Stimulated activated effector memory CD8-positive, alpha-beta T cell treated with anti-CD3 and anti-CD28 coated beads, Interleukin-12 subunit alpha, Interleukin-12 subunit beta, amount 100 ng/mL, for 72 hours (primary cell): ENCODE data around the gene COPZ2.
"Not testable (repeated sequence)": the region's sequence is repeated elsewhere in the genome, so short reads cannot be mapped to it uniquely, and the experiment has no call there.

ENCODE experiments used
- ATAC-seq: fragments of 150-1000 bp; cut with Tn5 transposase; 2 replicates; pipeline ENCODE4 v1.10.0; 2021
- DNase-seq, 2 donors: peaks; one replicate each; pipeline ENCODE4 v3.0.0; 2021 to 2022; ENCODE audit warnings: low spot score in 2 of 2
- H3K27ac Mint-ChIP-seq: one replicate; pipeline ENCODE4 v1.8.0; 2022; ENCODE audit warnings: mild to moderate bottlenecking, mixed read lengths
- H3K36me3 Mint-ChIP-seq: one replicate; pipeline ENCODE4 v1.8.0; 2022; ENCODE audit warnings: mild to moderate bottlenecking, mixed read lengths
- H3K4me1 Mint-ChIP-seq: one replicate; pipeline ENCODE4 v1.8.0; 2022; ENCODE audit warnings: mixed read lengths
- H3K4me3 Mint-ChIP-seq: one replicate; pipeline ENCODE4 v1.8.0; 2022; ENCODE audit warnings: mild to moderate bottlenecking, mixed read lengths
- H3K9me3 Mint-ChIP-seq: one replicate; pipeline ENCODE4 v1.8.0; 2022; ENCODE audit warnings: mixed read lengths

COPZ2 gene

DNA sequence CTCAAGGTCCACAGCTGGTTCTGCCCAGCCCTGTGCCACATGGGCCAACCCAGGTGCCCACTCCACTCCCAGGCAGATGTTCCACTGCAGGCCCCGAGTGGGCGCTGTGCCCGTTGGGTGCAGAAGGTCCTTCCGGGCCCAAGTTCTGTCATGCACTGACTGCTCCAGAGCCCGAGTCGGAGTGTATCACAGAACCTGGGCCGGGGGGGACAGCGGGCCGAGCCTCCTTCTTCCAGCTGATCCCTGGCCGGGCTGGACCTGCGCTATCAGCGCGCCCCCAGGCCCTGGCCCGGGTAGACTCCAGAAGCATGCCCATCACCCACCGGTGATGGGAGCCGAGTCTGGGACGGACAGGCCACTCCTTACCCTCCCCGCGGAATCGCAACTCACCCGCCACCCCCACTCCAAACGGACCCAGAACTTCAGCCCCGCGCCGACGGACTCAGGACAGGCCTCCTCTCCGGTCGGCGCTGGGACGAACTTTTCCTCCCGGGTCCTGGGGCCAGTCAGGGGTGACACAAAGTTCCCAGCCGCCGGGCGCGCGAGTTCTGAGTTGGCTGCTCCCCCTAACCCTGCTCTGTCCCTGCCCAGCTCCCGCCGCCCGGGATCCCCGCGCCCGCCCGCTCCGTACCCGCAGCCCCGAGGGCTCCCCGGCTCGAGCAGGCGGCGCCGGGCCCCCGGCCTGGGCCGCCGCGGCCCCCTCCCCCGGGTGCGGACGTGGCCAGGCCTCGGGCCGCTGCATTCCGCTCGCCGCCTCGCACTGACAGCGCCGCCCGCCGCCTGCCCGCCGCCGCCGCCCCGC is at the start of gene COPZ2:
TSS of gene COPZ2 (minus strand) at position 762 of the 802 bp plus-strand sequence. CDS start at position 742, 20 bp downstream.
- Mint-ChIP-seq H3K36me3 (no peaks in the 10 kb centered on the region), H3K27ac (peak within 1 kb of the TSS; percentile 94)
- DNase-seq = peak; percentile 43 to 80

GRCh38 chr17:48084932-48085331 is 47.3 kb upstream of the COPZ2 start:
- H3K4me1 Mint-ChIP-seq = no peaks in the 10 kb centered on the region
- H3K36me3 Mint-ChIP-seq = no peaks in the 10 kb centered on the region
- ATAC-seq = no peak
- H3K9me3 Mint-ChIP-seq = no peaks in the 10 kb centered on the region
- H3K27ac Mint-ChIP-seq = no peak overlapping the region
- no peak for DNase-seq
- H3K4me3 Mint-ChIP-seq = no peak overlapping the region

More for the DNA sequence above, at the start of gene COPZ2:
- peak within 1 kb of the TSS; percentile 87 for H3K4me3 Mint-ChIP-seq
- no peaks in the 10 kb centered on the region for H3K9me3 Mint-ChIP-seq
- ATAC-seq = peak; percentile 90
- peaks cover 8% of the 10 kb centered on the region for H3K4me1 Mint-ChIP-seq

DNA sequence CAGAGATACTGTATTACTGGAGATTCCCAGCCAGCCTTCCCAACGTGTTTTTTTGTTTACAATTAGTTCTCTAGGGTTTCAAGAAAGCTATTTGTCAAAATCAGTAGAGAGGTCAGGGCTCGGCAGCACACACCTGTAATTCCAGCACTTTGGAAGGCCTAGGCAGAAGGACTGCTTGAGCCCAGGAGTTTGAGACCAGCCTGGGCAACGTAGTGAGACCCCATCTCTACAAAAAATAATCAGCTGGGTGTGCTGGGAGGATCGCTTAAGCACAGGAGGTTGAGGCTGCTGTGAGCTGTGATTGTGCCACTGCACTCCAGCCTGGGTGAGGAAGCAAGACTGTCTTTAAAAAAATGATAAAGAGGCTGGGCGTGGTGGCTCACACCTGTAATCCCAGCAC is 44.3 kb upstream of the COPZ2 start:
- Mint-ChIP-seq H3K9me3 (no peaks in the 10 kb centered on the region), H3K36me3 (peaks cover 3% of the 10 kb centered on the region), H3K4me1 (no peaks in the 10 kb centered on the region), H3K27ac (no peak overlapping the region), H3K4me3 (no peak overlapping the region)
- no peak for DNase-seq
- ATAC-seq = no peak

DNA sequence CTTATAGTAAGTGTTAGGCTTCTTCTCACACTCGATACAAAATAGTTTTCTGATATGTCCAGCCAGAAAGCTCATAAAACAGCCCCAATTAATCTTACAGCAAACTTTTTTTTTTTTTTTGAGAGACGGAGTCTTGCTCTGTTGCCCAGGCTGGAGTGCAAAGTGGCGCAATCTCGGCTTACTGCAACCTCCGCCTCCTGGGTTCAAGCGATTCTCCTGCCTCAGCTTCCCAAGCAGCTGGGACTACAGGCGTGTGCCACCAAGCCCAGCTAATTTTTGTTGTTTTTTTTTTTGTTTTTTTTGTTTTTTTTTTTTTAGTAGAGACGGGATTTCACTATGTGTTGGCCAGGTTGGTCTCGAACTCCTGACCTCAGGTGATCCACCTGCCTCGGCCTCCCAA is 39.6 kb upstream of the COPZ2 start:
- not testable (repeated sequence) for H3K4me1 Mint-ChIP-seq, DNase-seq, H3K9me3 Mint-ChIP-seq, ATAC-seq, H3K4me3 Mint-ChIP-seq, H3K27ac Mint-ChIP-seq
- peaks cover 50% of the 10 kb centered on the region for H3K36me3 Mint-ChIP-seq

- Mint-ChIP-seq H3K27ac (no peak overlapping the region), H3K36me3 (peaks cover 76% of the 10 kb centered on the region), H3K9me3 (no peaks in the 10 kb centered on the region), H3K4me1 (no peaks in the 10 kb centered on the region), H3K4me3 (no peak overlapping the region)
- DNase-seq (peak; percentile 60 to 83), ATAC-seq (peak; percentile 82)
Observed at GRCh38 chr17:48074322-48075081, 36.9 kb upstream of the COPZ2 start.

DNA sequence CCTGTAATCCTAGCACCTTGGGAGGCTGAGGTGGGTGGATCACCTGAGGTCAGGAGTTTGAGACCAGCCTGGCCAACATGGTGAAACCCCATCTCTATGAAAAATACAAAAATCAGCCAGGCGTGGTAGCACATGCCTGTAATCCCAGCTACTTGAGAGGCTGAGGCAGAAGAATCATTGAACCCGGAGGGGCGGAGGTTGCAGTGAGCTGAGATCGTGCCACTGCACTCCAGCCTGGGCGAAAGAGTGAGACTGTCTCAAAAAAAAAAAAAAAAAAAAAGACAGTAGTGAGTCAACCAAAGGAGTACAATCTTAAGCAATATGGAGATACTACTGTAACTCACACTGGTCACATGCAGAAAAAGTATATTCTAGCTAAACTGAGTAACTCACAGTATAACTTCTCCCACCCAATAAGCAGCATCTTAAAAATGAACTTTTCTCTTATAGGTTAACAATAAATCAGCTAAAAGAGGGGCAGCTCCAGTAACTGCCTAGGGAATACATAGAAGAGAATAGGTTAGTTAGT is 36.0 kb upstream of the COPZ2 start:
- H3K27ac Mint-ChIP-seq, H3K4me1 Mint-ChIP-seq, H3K9me3 Mint-ChIP-seq, ATAC-seq, H3K4me3 Mint-ChIP-seq, DNase-seq: not testable (repeated sequence)
- H3K36me3 Mint-ChIP-seq = peaks cover 85% of the 10 kb centered on the region

GRCh38 chr17:48072811-48073210 is 35.2 kb upstream of the COPZ2 start:
- H3K4me3 Mint-ChIP-seq, H3K9me3 Mint-ChIP-seq, H3K27ac Mint-ChIP-seq, DNase-seq, H3K4me1 Mint-ChIP-seq, ATAC-seq: not testable (repeated sequence)
- H3K36me3 Mint-ChIP-seq = peaks cover 93% of the 10 kb centered on the region

DNA sequence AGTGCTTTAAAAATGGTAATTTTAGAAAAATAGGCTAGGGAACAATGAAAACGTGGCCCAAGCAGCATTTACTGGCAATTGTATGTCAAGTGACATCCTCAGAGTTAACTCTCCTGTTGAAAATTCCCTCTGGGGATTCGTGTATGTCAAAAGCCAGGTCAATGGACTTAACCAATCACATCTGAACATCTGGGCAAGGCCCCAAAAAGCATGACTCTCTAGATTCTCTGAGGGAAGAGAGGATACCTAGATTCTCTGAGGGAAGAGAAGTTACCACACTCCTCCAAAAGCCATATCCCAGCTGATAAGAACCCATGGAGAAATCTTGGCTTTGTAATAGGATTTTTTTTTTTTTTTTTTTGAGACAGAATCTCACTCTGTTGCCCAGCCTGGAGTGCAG is 34.1 kb upstream of the COPZ2 start:
- Mint-ChIP-seq H3K4me3 (no peak overlapping the region), H3K36me3 (peaks cover 99% of the 10 kb centered on the region), H3K9me3 (no peaks in the 10 kb centered on the region), H3K27ac (no peak overlapping the region), H3K4me1 (peaks cover 1% of the 10 kb centered on the region)
- ATAC-seq (no peak), DNase-seq (no peak)

DNA sequence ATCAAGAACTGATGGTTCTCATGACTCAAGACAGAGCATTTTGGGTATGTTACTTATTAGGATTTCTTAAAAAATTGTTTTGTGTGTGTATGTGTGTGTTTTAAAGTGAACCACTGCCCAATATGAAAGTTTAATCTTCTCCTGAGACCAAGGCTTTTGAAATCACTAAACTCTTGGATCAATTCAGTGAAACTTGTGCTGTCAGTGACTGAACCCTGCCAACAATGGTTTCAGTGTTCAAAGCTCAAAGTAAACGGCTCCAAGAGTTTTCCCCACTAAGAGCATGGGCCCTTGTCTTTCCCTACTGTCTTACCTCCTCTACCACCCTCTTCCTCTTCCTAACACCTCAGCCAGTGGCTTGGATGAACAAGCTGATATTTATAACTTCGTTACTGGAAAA is 32.6 kb upstream of the COPZ2 start:
- Mint-ChIP-seq H3K9me3 (no peaks in the 10 kb centered on the region), H3K36me3 (peaks cover 99% of the 10 kb centered on the region), H3K4me1 (peaks cover 5% of the 10 kb centered on the region), H3K4me3 (no peak overlapping the region), H3K27ac (peak overlapping the region; percentile 24)
- DNase-seq = no peak
- no peak for ATAC-seq

GRCh38 chr17:48068491-48068961 is 30.9 kb upstream of the COPZ2 start:
- H3K9me3 Mint-ChIP-seq = no peaks in the 10 kb centered on the region
- peaks cover 5% of the 10 kb centered on the region for H3K4me1 Mint-ChIP-seq
- no peak overlapping the region for H3K4me3 Mint-ChIP-seq
- ATAC-seq (peak; percentile 66), DNase-seq (no peak)
- H3K27ac Mint-ChIP-seq = no peak overlapping the region
- peaks cover 99% of the 10 kb centered on the region for H3K36me3 Mint-ChIP-seq

GRCh38 chr17:48067808-48068207 is 30.2 kb upstream of the COPZ2 start:
- not testable (repeated sequence) for DNase-seq, H3K9me3 Mint-ChIP-seq, ATAC-seq, H3K4me3 Mint-ChIP-seq, H3K27ac Mint-ChIP-seq, H3K4me1 Mint-ChIP-seq
- peaks cover 99% of the 10 kb centered on the region for H3K36me3 Mint-ChIP-seq

- Mint-ChIP-seq H3K9me3 (no peaks in the 10 kb centered on the region), H3K4me1 (peaks cover 5% of the 10 kb centered on the region), H3K27ac (peak overlapping the region; percentile 70), H3K4me3 (no peak overlapping the region), H3K36me3 (peaks cover 99% of the 10 kb centered on the region)
- DNase-seq (no peak), ATAC-seq (no peak)
Observed at GRCh38 chr17:48067245-48067644, 29.6 kb upstream of the COPZ2 start.

- no peak for ATAC-seq
- Mint-ChIP-seq H3K4me1 (peaks cover 5% of the 10 kb centered on the region), H3K27ac (peak overlapping the region; percentile 70), H3K36me3 (peaks cover 100% of the 10 kb centered on the region), H3K9me3 (no peaks in the 10 kb centered on the region), H3K4me3 (no peak overlapping the region)
- DNase-seq = no peak
Observed at GRCh38 chr17:48066656-48067055, 29.1 kb upstream of the COPZ2 start.

GRCh38 chr17:48066192-48066591 is 28.6 kb upstream of the COPZ2 start:
- DNase-seq = no peak
- Mint-ChIP-seq H3K36me3 (peaks cover 100% of the 10 kb centered on the region), H3K4me1 (peaks cover 5% of the 10 kb centered on the region), H3K27ac (peak overlapping the region; percentile 70), H3K4me3 (no peak overlapping the region), H3K9me3 (no peaks in the 10 kb centered on the region)
- no peak for ATAC-seq

GRCh38 chr17:48064638-48065037 is 27.0 kb upstream of the COPZ2 start:
- no peak overlapping the region for H3K4me3 Mint-ChIP-seq
- no peaks in the 10 kb centered on the region for H3K9me3 Mint-ChIP-seq
- peaks cover 14% of the 10 kb centered on the region for H3K4me1 Mint-ChIP-seq
- DNase-seq (no peak), ATAC-seq (no peak)
- no peak overlapping the region for H3K27ac Mint-ChIP-seq
- H3K36me3 Mint-ChIP-seq = peaks cover 100% of the 10 kb centered on the region
